Measurements from ENCODE around the gene RHBDL1.
A peak's percentile ranks its signal among the peaks of the same experiment; 100 is the strongest.

Gene RHBDL1

DNA sequence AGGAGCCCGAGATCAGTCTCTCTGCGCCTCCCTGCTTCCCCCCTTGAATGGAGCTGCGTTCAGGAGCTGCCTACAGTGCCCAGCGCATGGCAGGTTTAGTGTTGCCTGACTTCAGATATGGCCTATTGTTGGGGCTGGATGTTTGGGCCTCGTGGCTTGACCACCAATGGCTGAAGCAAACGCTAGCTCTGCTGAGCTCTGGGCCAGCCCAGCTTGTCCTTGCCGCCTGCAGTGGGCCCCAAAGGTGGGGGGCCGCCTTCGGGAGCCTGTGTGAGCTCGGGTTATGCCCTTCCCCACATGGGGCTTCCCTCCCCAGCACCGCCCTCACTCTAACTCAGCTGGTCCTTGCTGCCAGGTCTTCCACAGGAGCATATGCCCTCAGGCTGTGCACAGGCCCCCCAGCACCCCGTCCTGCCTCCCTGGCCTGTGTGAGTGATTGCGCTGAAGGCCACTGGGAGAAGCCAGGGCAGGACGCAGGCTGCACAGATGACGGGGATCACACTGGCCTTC lies 37.4 kb upstream of the RHBDL1 start:
- no peak for FAIRE-seq
- TF ChIP-seq, protein P1, sequence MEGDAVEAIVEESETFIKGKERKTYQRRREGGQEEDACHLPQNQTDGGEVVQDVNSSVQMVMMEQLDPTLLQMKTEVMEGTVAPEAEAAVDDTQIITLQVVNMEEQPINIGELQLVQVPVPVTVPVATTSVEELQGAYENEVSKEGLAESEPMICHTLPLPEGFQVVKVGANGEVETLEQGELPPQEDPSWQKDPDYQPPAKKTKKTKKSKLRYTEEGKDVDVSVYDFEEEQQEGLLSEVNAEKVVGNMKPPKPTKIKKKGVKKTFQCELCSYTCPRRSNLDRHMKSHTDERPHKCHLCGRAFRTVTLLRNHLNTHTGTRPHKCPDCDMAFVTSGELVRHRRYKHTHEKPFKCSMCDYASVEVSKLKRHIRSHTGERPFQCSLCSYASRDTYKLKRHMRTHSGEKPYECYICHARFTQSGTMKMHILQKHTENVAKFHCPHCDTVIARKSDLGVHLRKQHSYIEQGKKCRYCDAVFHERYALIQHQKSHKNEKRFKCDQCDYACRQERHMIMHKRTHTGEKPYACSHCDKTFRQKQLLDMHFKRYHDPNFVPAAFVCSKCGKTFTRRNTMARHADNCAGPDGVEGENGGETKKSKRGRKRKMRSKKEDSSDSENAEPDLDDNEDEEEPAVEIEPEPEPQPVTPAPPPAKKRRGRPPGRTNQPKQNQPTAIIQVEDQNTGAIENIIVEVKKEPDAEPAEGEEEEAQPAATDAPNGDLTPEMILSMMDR (IDR thresholded peaks at IDR 0.05; ENCODE audit: insufficient read depth, missing control alignments) = no peak
- no peak for DNase-seq (ENCODE audit: insufficient read length, low spot score)

DNA sequence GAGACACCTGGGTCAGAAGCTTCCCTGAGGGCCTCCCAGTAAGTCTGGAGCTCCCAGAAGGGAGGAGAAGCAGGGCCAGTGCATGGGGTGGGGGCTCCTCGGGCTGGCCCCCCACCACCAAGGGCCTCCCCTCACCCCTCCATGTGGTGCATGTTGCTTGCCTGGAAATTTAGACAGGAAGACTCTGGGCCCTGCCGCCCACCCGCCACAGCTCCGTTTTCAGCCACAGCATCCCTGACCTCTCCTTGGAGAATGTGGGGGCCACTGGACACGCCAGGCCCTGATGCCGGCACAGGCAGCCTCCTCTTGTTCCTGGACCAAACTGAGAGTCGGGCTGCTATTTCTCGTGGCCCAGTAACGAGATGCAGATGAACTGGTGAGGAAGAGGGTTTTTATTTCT lies 36.6 kb upstream of the RHBDL1 start:
- no peak for DNase-seq (ENCODE audit: insufficient read length, low spot score)
- FAIRE-seq = no peak
- TF ChIP-seq, protein P1 (IDR thresholded peaks at IDR 0.05; ENCODE audit: insufficient read depth, missing control alignments) = no peak

DNA sequence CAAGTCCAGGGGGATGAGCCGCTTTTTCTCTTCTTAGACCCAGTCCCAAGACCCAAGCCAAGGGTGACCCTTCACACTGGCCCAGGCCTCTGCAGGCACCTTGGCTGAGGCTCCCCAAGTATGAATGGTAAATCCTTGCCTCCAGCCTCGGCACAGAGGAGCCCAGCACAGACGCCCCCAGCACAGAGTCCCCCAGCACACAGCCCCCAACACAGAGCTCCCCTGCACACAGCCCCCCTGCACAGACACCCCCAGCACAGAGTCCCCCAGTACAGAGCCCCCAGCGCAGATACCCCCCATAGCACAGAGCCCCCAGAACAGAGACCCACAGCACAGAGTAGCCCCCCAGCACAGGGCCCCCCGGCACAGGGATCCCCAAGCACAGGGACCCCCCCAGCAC lies 34.9 kb upstream of the RHBDL1 start:
- DNase-seq (ENCODE audit: insufficient read length, low spot score) = no peak
- FAIRE-seq = no peak
- TF ChIP-seq, protein P1 (IDR thresholded peaks at IDR 0.05; ENCODE audit: insufficient read depth, missing control alignments) = no peak

DNA sequence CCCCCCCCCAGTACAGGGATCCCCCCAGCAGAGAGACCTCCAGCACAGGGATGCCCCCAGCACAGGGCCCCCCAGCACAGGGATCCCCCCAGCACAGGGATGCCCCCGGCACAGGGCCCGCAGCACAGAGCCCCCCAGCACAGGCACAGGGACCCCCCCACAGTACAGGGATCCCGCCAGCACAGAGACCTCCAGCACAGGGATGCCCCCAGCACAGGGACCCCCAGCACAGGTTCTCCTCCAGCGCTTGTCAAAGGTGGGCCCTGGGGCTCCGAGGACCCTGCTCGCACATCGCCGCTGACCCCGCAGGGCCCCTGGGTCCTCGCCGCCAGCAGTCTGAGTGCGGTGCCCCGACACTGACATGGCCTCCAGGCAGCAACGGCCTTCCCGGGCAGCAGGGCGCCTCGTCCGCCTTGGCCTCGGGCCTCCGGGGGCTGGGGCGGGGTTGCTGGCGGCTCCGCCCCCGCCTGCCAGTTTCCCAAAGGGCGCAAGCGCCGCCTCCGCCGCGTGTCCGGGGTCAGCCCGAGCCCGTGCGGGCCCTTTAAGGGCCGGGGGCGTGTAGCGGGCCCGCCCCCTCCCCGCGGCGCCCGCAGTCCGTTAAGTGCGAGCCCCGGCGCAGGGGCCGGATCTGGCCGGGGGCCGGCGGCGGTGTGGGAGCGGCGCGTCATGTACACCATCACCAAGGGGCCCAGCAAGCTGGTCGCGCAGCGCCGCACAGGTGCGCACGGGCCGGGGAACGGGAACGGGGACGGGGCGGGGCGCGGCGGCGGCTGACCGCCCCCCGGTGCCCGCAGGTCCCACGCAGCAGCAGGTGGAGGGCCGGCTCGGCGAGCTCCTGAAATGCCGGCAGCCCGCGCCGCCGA lies 33.9 kb upstream of the RHBDL1 start, which contains the start of gene MCRIP2:
Gene MCRIP2 (plus strand): TSS at position 503 of the 863 bp plus-strand sequence. CDS start 164 bp downstream, at position 667.
- no peak for FAIRE-seq
- TF ChIP-seq, protein P1 (IDR thresholded peaks at IDR 0.05; ENCODE audit: insufficient read depth, missing control alignments) = no peak
- DNase-seq (ENCODE audit: insufficient read length, low spot score) = peak; percentile 95

- FAIRE-seq = no peak
- DNase-seq (ENCODE audit: insufficient read length, low spot score) = no peak
- TF ChIP-seq, protein P1 (IDR thresholded peaks at IDR 0.05; ENCODE audit: insufficient read depth, missing control alignments) = no peak
These were observed 33.1 kb upstream of the RHBDL1 start for GRCh38 chr16:642189-643049.

- TF ChIP-seq, protein P1 (IDR thresholded peaks at IDR 0.05; ENCODE audit: insufficient read depth, missing control alignments) = no peak
- FAIRE-seq = no peak
- no peak for DNase-seq (ENCODE audit: insufficient read length, low spot score)
These were observed 32.5 kb upstream of the RHBDL1 start for GRCh38 chr16:643050-643368.
